NCI-H524 treated with DMSO at 0.1 percent for 48 hours (cell line): ENCODE data around the gene VCX2.
"Not testable (repeated sequence)": the region's sequence is repeated elsewhere in the genome, so short reads cannot be mapped to it uniquely, and the experiment has no call there.

Source experiments
- DNase-seq: peaks from one replicate; lab custom pipeline; 2025; lab: John Stamatoyannopoulos, UW

Gene VCX2

GRCh38 chrX:8171169-8171568, at the start of gene VCX2:
VCX2 (minus strand) TSS chrX:8171267; CDS start chrX:8170643, 624 bp downstream.
- DNase-seq: not testable (repeated sequence)

- peak; percentile 90 for DNase-seq
These were observed 33.9 kb upstream of the VCX2 start for GRCh38 chrX:8204943-8205342.

- DNase-seq: no peak
These were observed 33.3 kb upstream of the VCX2 start for GRCh38 chrX:8204169-8204935.

GRCh38 chrX:8201896-8202331, 30.8 kb upstream of the VCX2 start:
- DNase-seq: no peak

- DNase-seq: no peak
These were observed 25.7 kb upstream of the VCX2 start for GRCh38 chrX:8196776-8197175.

- no peak for DNase-seq
These were observed 23.1 kb upstream of the VCX2 start for GRCh38 chrX:8194216-8194615.

GRCh38 chrX:8192276-8192675, 21.2 kb upstream of the VCX2 start:
- DNase-seq: no peak

- DNase-seq: no peak
These were observed 20.0 kb upstream of the VCX2 start for GRCh38 chrX:8191022-8191421.

GRCh38 chrX:8190341-8190830, 19.3 kb upstream of the VCX2 start:
- no peak for DNase-seq

GRCh38 chrX:8189096-8189830, 18.2 kb upstream of the VCX2 start:
- DNase-seq: peak; percentile 93

GRCh38 chrX:8183346-8183745, 12.3 kb upstream of the VCX2 start:
- DNase-seq: no peak

GRCh38 chrX:8179656-8180055, 8.6 kb upstream of the VCX2 start:
- peak; percentile 1 for DNase-seq

GRCh38 chrX:8154011-8154410, 17.1 kb downstream of the VCX2 start:
- DNase-seq: not testable (repeated sequence)

- DNase-seq: no peak
These were observed 23.8 kb downstream of the VCX2 start for GRCh38 chrX:8147226-8147625.

GRCh38 chrX:8144925-8145324, 26.1 kb downstream of the VCX2 start:
- no peak for DNase-seq

- no peak for DNase-seq
These were observed 29.2 kb downstream of the VCX2 start for GRCh38 chrX:8141896-8142295.

- DNase-seq: no peak
These were observed 29.9 kb downstream of the VCX2 start for GRCh38 chrX:8140986-8141744.

- no peak for DNase-seq
These were observed 31.4 kb downstream of the VCX2 start for GRCh38 chrX:8139716-8140115.

GRCh38 chrX:8138252-8138651, 32.8 kb downstream of the VCX2 start:
- no peak for DNase-seq

- no peak for DNase-seq
These were observed 44.4 kb downstream of the VCX2 start for GRCh38 chrX:8126648-8127047.

GRCh38 chrX:8126092-8126491, 45.0 kb downstream of the VCX2 start:
- DNase-seq: no peak

- no peak for DNase-seq
These were observed 45.5 kb downstream of the VCX2 start for GRCh38 chrX:8125566-8125965.
